Measurements from ENCODE around the gene BOC.
"Not testable (repeated sequence)": the region's sequence is repeated elsewhere in the genome, so short reads cannot be mapped to it uniquely, and the experiment has no call there.

Gene BOC, protein sequence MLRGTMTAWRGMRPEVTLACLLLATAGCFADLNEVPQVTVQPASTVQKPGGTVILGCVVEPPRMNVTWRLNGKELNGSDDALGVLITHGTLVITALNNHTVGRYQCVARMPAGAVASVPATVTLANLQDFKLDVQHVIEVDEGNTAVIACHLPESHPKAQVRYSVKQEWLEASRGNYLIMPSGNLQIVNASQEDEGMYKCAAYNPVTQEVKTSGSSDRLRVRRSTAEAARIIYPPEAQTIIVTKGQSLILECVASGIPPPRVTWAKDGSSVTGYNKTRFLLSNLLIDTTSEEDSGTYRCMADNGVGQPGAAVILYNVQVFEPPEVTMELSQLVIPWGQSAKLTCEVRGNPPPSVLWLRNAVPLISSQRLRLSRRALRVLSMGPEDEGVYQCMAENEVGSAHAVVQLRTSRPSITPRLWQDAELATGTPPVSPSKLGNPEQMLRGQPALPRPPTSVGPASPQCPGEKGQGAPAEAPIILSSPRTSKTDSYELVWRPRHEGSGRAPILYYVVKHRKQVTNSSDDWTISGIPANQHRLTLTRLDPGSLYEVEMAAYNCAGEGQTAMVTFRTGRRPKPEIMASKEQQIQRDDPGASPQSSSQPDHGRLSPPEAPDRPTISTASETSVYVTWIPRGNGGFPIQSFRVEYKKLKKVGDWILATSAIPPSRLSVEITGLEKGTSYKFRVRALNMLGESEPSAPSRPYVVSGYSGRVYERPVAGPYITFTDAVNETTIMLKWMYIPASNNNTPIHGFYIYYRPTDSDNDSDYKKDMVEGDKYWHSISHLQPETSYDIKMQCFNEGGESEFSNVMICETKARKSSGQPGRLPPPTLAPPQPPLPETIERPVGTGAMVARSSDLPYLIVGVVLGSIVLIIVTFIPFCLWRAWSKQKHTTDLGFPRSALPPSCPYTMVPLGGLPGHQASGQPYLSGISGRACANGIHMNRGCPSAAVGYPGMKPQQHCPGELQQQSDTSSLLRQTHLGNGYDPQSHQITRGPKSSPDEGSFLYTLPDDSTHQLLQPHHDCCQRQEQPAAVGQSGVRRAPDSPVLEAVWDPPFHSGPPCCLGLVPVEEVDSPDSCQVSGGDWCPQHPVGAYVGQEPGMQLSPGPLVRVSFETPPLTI

DNA sequence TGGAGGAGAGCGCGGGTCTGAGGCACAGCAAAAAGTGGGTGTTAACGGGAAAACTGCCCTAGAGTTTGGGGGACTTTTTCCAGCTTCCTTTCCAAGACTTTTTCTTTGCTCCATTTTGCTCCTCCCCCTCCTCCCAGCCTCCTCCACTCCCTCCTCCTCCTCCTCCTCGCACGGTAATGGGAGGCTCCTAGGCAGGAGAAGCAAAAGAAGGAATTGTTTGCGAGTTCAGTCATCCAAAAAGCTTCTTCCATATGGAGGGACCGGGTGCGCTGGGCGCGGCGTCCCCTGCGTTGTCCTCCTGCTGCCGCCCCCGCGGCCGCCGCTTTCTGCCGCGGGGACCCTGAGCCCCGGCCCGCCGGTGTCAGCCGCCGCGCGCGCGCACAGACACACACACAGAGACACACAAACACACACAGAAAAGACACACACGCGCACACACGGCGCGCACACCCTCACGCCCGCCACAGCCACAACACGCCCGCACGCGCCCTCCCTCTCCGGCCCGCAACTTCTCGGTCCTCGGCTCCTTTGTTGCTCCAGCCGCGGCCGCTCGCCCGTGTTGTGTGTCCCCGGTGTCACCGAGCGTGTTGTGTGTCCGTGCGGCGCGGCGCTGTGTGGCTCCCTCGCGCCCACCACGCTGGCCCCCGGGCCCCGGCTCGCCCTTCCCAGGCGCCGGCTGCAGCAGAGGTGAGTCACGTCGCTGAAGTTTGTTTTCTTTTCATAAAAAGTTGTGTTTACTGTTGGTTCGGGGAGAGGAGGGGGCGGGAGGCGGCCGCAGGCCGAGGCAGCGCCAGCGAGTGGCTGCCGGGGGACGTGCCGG lies at the start of gene BOC:
Gene BOC, plus strand, starts transcription at position 228 of the 820 bp plus-strand sequence. CDS start 38,246 bp downstream, outside the sequence.
- H3K4me1 Mint-ChIP-seq, result peaks cover 17% of the 10 kb centered on the region
- H3K27me3 Mint-ChIP-seq, result peaks cover 81% of the 10 kb centered on the region
- H3K27ac Mint-ChIP-seq, result no peak within 1 kb of the TSS
- H3K36me3 Mint-ChIP-seq, result no peaks in the 10 kb centered on the region
- no peaks in the 10 kb centered on the region for H3K9me3 Mint-ChIP-seq
- peak within 1 kb of the TSS; percentile 81 for H3K4me3 Mint-ChIP-seq
- ATAC-seq, result peak; percentile 14

DNA sequence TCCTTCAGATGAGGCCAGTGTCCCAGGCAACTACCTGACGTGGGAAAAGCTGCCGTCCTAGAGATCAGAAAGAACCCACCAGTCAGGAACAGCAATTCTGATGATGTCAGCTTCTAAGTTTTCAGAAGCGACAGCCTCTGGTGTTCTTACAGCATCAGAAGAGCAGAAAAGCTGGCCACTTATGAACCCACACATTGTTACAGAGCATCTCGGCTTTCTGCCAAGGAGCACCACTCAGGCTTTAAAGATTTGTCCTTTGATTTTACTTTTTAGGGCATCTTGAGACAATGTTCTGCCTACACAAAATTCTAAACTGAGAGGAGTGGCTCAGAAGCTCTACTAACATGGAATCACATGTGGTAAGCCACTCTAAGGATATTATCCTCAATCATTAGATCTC lies 49.7 kb upstream of the BOC start:
- no peak overlapping the region for H3K27ac Mint-ChIP-seq
- H3K36me3 Mint-ChIP-seq, result no peaks in the 10 kb centered on the region
- H3K27me3 Mint-ChIP-seq, result peaks cover 14% of the 10 kb centered on the region
- H3K9me3 Mint-ChIP-seq, result no peaks in the 10 kb centered on the region
- no peak overlapping the region for H3K4me3 Mint-ChIP-seq
- ATAC-seq, result no peak
- H3K4me1 Mint-ChIP-seq, result no peaks in the 10 kb centered on the region

DNA sequence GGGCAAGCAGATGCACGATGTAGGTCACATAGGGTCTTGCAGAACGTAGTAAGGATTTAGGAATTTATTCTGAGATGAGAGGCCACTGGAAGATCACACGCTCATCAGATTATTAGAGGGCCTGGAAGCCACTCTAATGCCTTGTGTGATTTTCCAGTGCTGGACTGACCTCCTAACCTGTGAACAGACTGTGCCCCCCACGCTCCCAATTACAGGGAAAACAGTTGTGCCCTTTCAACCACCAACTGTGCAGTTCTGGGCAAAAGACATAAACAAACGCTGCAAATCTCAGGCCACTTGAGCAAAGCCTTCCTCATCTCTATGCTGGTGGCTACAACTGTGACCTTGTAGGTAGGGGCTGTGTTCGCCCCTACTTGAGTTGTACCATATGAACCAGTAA lies 48.2 kb upstream of the BOC start:
- ATAC-seq, result no peak
- Mint-ChIP-seq H3K4me3 (no peak overlapping the region), H3K27me3 (peaks cover 14% of the 10 kb centered on the region), H3K4me1 (no peaks in the 10 kb centered on the region), H3K27ac (no peak overlapping the region), H3K9me3 (no peaks in the 10 kb centered on the region), H3K36me3 (no peaks in the 10 kb centered on the region)

DNA sequence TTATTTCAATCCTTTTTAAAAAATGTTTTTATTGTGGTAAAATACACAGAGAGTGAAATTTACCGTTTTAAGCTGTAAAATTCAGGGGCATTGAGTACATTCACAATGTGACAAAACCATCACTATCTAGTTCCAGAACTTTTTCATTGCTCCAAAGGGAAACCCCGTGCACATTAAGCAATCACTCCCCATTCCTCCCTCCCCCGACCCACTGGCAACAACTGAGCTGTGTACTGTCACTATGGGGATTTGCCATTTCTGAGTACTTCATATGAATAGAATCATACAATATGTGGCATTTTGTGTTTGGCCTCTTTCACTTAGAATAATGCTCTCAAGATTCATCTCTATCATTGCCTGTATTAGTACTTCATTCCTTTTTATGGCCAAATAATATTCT lies 45.5 kb upstream of the BOC start:
- Mint-ChIP-seq H3K4me1 (no peaks in the 10 kb centered on the region), H3K27me3 (peaks cover 14% of the 10 kb centered on the region), H3K27ac (no peak overlapping the region), H3K36me3 (no peaks in the 10 kb centered on the region), H3K4me3 (no peak overlapping the region), H3K9me3 (no peaks in the 10 kb centered on the region)
- ATAC-seq, result no peak

DNA sequence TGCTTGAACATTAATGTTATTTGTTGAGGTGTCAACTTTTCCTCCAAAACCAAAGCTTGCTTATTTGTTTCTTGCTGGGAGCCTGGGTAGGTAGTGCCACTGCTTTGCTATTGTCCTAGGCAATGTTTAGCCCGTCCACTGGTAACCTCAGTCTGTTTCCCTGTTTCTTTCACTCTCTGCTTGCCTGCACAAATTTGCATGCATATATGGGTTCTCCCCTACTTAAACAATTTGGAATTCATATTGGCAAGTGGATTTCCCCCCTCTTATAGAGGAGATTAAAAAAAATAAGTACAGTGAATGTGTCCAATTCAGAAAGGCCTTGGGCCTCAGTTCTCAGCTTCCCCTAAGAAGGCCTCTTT lies 45.0 kb upstream of the BOC start:
- ATAC-seq, result no peak
- H3K36me3 Mint-ChIP-seq, result no peaks in the 10 kb centered on the region
- H3K9me3 Mint-ChIP-seq, result no peaks in the 10 kb centered on the region
- H3K27ac Mint-ChIP-seq, result no peak overlapping the region
- peaks cover 14% of the 10 kb centered on the region for H3K27me3 Mint-ChIP-seq
- H3K4me1 Mint-ChIP-seq, result no peaks in the 10 kb centered on the region
- no peak overlapping the region for H3K4me3 Mint-ChIP-seq

DNA sequence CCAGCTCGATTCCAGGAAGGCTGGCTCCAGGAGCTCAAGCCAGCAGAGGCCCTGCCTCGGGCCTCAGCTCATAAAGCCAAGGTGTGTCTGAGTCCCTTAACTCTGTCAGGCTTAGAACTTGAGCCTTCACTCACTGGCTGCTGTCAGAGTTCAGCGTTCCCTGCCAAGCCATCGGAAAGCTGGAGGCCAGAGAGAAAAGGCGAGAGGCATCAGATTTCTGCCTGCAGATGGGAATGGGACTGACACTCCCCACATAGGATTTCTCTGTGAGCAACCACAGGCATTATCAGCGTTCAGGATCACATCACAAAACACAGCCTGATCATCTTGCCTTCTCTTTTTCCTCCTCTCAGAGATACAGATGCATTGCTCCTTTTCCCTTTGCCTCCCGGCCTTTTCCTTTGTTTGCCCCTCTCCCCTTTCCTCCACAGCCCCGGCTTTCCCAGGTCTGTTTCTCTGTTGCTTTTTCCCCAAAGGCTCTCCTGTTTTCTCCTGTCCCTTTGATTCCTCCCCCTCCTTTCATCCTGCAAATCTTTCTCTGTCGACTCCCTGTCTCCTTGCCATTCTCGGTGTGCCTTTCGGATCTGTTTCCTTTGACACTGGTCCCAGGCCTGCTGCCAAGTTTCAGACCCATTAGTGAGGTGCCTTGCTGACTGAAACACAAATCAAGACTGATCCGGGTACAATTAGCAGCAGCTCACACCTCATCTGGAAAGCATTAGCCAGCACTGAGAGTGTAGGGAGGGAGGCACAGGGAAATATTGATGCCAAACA lies 44.5 kb upstream of the BOC start:
- no peak overlapping the region for H3K27ac Mint-ChIP-seq
- H3K9me3 Mint-ChIP-seq, result no peaks in the 10 kb centered on the region
- peaks cover 10% of the 10 kb centered on the region for H3K27me3 Mint-ChIP-seq
- no peak overlapping the region for H3K4me3 Mint-ChIP-seq
- no peaks in the 10 kb centered on the region for H3K4me1 Mint-ChIP-seq
- H3K36me3 Mint-ChIP-seq, result no peaks in the 10 kb centered on the region
- no peak for ATAC-seq

DNA sequence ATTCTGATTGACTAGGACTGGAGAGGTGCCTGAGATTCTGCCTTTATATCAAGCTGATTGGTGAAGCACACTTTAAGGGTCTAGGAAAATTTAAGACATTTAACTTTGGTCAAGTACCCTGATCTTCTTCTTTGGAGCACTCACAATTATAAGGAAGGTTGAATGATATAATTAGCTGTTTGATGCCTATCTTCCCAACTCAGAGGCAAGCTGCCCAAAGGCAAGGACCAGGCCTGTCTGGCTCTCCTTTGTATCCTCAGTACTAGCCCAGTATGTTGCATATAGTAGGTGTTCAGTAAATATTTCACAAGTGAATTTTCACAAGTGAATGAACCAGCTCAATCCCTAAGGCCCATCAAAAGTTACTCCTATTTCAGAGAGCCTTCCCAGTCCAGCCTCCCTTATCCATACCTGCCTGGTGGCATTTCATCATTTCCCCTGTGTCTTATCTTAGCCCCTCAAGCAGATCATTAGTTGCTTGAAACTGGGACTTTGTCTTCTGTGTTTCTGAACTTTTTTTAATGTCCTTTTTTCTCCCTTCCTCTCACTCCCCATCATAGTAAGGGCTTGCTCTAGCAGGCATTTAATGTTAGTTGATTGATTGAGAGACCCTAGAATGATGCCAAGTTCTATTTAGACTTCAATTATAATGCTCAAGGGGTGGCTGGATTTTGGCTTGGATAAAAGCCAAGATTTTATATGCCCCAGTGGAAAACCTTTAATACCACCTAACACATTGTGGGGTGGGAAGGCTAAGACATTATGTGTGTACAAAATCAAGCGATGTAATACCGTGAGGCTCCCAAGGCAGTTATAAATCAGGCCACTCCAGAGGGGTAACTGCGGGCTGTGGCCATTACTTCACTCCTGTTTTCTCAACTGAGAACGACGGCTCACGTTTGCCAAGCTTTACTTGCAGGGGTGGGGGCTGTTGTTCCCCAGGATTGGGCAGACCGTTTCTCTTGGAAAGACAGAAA lies 43.2 kb upstream of the BOC start:
- no peaks in the 10 kb centered on the region for H3K9me3 Mint-ChIP-seq
- H3K27ac Mint-ChIP-seq, result no peak overlapping the region
- no peaks in the 10 kb centered on the region for H3K4me1 Mint-ChIP-seq
- ATAC-seq, result no peak
- H3K36me3 Mint-ChIP-seq, result no peaks in the 10 kb centered on the region
- H3K27me3 Mint-ChIP-seq, result no peaks in the 10 kb centered on the region
- no peak overlapping the region for H3K4me3 Mint-ChIP-seq

DNA sequence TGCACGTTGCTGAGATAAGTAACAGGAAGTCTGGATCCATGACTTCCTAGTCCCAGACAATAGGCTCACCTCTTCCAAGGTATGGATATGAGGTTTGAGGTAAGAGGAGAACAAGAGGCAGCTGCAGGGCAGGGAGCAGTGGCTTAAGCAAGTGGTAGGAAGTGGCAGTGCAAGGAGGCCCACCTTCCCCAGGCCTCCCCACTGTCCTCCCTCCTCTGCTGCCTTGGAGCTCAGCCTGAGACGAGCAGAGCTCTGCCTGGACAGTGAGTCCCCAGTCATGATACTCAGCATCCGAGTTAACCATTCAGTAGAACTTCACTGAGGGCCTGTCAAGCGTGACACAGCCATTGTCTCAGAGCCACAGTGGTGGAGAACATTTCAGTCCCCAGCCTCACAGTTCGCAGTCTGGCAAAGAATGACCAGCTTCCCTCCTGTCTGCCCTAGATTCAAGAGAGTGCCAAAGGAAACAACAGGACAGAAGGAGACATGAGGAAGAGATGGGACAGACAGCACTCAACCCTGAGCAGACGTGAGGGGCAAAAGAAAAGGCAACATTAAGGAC lies 41.4 kb upstream of the BOC start:
- Mint-ChIP-seq H3K27ac (no peak overlapping the region), H3K27me3 (no peaks in the 10 kb centered on the region), H3K9me3 (no peaks in the 10 kb centered on the region), H3K4me3 (no peak overlapping the region), H3K4me1 (no peaks in the 10 kb centered on the region), H3K36me3 (no peaks in the 10 kb centered on the region)
- peak; percentile 39 for ATAC-seq

DNA sequence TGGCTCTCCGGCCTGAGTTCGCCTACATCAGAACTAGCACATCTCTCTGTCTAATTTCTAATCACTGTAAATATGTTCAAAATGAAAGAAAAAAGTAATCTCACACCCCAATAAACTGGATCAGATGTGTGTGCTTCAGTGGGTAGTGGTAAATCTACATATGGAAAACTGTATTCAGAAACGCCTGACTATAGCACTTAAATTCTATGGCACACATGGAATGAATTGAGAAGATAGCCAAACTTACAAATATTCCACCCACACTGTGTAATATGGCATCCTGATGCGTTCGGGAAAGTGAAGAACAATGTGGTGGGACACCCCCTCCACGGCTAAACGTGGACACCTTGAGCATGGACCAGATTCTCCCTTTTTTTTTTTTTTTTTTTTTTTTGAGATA lies 40.6 kb upstream of the BOC start:
- H3K4me3 Mint-ChIP-seq, result no peak overlapping the region
- no peaks in the 10 kb centered on the region for H3K9me3 Mint-ChIP-seq
- ATAC-seq, result no peak
- H3K27ac Mint-ChIP-seq, result no peak overlapping the region
- H3K36me3 Mint-ChIP-seq, result no peaks in the 10 kb centered on the region
- no peaks in the 10 kb centered on the region for H3K27me3 Mint-ChIP-seq
- H3K4me1 Mint-ChIP-seq, result no peaks in the 10 kb centered on the region

DNA sequence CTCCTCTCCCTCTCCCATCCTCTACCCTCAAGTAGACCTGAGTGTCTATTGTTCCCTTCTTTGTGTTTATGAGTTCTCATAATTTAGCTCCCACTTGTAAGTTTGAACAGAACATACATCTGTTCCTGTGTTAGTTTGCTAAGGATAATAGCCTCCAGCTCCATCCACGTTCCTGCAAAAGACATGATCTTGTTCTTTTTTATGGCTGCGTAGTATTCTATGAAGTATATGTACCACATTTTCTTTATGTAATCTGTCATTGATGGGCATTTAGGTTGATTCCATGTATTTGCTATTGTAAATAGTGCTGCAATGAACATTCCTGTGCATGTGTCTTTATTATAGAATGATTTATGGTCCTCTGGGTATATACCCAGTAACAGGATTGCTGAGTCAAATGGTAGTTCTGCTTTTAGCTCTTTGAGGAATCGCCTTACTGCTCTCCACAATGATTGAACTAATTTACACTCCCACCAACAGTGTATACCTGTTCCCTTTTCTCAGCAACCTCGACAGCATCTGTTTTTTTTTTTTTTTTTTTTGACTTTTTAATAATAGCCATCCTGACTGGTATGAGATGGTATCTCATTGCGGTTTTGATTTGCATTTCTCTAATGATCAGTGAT lies 39.6 kb upstream of the BOC start:
- not testable (repeated sequence) for H3K36me3 Mint-ChIP-seq

DNA sequence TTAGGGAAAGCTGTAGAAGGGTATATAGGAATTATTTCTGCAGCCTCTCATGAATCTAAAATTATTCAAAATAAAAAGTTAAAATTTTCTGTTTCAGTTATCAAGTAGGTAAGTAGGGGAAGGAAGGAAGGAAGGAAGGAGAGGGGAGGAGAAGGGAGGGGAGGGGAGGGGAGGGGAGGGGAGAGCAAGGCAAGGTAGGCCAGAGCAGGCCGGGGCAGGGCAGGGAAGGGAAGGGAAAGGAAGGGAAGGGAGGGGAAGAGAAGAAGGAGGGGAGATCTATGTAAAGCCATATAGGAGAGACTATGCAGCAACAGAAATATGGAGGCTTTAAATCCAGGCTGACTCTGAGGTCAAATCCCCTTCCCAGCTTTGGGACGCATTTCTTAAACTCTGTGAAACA lies 38.3 kb upstream of the BOC start:
- Mint-ChIP-seq H3K4me1 (no peaks in the 10 kb centered on the region), H3K36me3 (no peaks in the 10 kb centered on the region), H3K4me3 (no peak overlapping the region), H3K27me3 (no peaks in the 10 kb centered on the region), H3K9me3 (no peaks in the 10 kb centered on the region), H3K27ac (no peak overlapping the region)
- ATAC-seq, result no peak

More for the DNA sequence above, 39.6 kb upstream of the BOC start:
- not testable (repeated sequence) for H3K9me3 Mint-ChIP-seq, H3K27me3 Mint-ChIP-seq, H3K4me1 Mint-ChIP-seq, H3K27ac Mint-ChIP-seq, H3K4me3 Mint-ChIP-seq, ATAC-seq

DNA sequence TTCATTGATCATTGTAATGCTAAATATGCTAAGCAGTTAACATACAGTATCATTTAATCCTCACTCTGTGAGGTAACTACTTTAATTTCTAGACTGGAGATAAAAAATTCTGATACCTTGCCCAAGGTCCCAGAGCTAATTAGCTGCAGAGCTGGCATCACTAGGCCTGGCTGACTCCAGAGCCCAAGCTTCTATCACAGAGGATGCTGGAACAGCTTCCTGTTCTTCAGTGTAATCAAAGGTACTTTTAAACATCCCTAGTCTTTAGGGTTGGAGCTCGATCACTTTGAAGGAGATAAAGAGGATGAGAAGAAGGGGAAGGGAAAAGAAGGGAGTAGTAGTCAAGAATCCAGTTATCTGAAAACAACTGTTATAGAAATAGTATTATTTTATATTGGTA lies 37.1 kb upstream of the BOC start:
- no peak overlapping the region for H3K4me3 Mint-ChIP-seq
- no peak overlapping the region for H3K27ac Mint-ChIP-seq
- H3K27me3 Mint-ChIP-seq, result no peaks in the 10 kb centered on the region
- ATAC-seq, result no peak
- H3K9me3 Mint-ChIP-seq, result no peaks in the 10 kb centered on the region
- no peaks in the 10 kb centered on the region for H3K36me3 Mint-ChIP-seq
- no peaks in the 10 kb centered on the region for H3K4me1 Mint-ChIP-seq

Data from stimulated activated memory B cell treated with anti-CD40 and anti-IgM and Interleukin-4, amounts not matched to agents 10 μg/mL and 1 μg/mL and 100 μg/mL, for 72 hours (primary cell).